ENCODE measurements around the gene FSIP1.

FSIP1 gene

GRCh38 chr15:39748276-39748675 is 34.4 kb downstream of the FSIP1 start:
- H3K4me3 ChIP-seq (ENCODE audit: low read depth, low read length), result no peak overlapping the region
- no peak for TF ChIP-seq CTCF (IDR thresholded peaks at IDR 0.05; ENCODE audit: control insufficient read depth, extremely low read depth, insufficient read depth)
- DNase-seq (ENCODE audit: low read depth), result no peak

- H3K4me3 ChIP-seq (ENCODE audit: low read depth, low read length), result no peak overlapping the region
- no peak for TF ChIP-seq CTCF (IDR thresholded peaks at IDR 0.05; ENCODE audit: control insufficient read depth, extremely low read depth, insufficient read depth)
- no peak for DNase-seq (ENCODE audit: low read depth)
Measured at GRCh38 chr15:39747326-39747725, 35.3 kb downstream of the FSIP1 start.

- DNase-seq (ENCODE audit: low read depth), result no peak
- H3K4me3 ChIP-seq (ENCODE audit: low read depth, low read length), result no peak overlapping the region
- TF ChIP-seq CTCF (IDR thresholded peaks at IDR 0.05; ENCODE audit: control insufficient read depth, extremely low read depth, insufficient read depth), result no peak
Measured at GRCh38 chr15:39746714-39747276, 35.8 kb downstream of the FSIP1 start.

GRCh38 chr15:39746176-39746575 is 36.5 kb downstream of the FSIP1 start:
- no peak for DNase-seq (ENCODE audit: low read depth)
- TF ChIP-seq CTCF (IDR thresholded peaks at IDR 0.05; ENCODE audit: control insufficient read depth, extremely low read depth, insufficient read depth), result no peak
- H3K4me3 ChIP-seq (ENCODE audit: low read depth, low read length), result no peak overlapping the region

- TF ChIP-seq CTCF (IDR thresholded peaks at IDR 0.05; ENCODE audit: control insufficient read depth, extremely low read depth, insufficient read depth), result no peak
- DNase-seq (ENCODE audit: low read depth), result no peak
- H3K4me3 ChIP-seq (ENCODE audit: low read depth, low read length), result no peak overlapping the region
Measured at GRCh38 chr15:39745415-39745814, 37.2 kb downstream of the FSIP1 start.

GRCh38 chr15:39744334-39745103 is 38.1 kb downstream of the FSIP1 start:
- no peak for DNase-seq (ENCODE audit: low read depth)
- TF ChIP-seq CTCF (IDR thresholded peaks at IDR 0.05; ENCODE audit: control insufficient read depth, extremely low read depth, insufficient read depth), result no peak
- no peak overlapping the region for H3K4me3 ChIP-seq (ENCODE audit: low read depth, low read length)

- DNase-seq (ENCODE audit: low read depth), result no peak
- no peak for TF ChIP-seq CTCF (IDR thresholded peaks at IDR 0.05; ENCODE audit: control insufficient read depth, extremely low read depth, insufficient read depth)
- H3K4me3 ChIP-seq (ENCODE audit: low read depth, low read length), result no peak overlapping the region
Measured at GRCh38 chr15:39743611-39744010, 39.0 kb downstream of the FSIP1 start.

Measured in LNCaP clone FGC (cell line).